ENCODE results near the gene XIRP2.

Gene XIRP2

GRCh38 chr2:166926657-166927056 lies 38.4 kb downstream of the XIRP2 start:
- H3K4me3 ChIP-seq (replicated peaks; ENCODE audit: low read depth, low read length) = no peak overlapping the region
- no peak for TF ChIP-seq CTCF (IDR thresholded peaks at IDR 0.05; ENCODE audit: low read depth, low read length, missing control alignments)
- DNase-seq (ENCODE audit: extremely low read depth, low read depth) = no peak

GRCh38 chr2:166932032-166932431 lies 43.8 kb downstream of the XIRP2 start:
- DNase-seq (ENCODE audit: extremely low read depth, low read depth) = no peak
- H3K4me3 ChIP-seq (replicated peaks; ENCODE audit: low read depth, low read length) = no peak overlapping the region
- no peak for TF ChIP-seq CTCF (IDR thresholded peaks at IDR 0.05; ENCODE audit: low read depth, low read length, missing control alignments)

- DNase-seq (ENCODE audit: extremely low read depth, low read depth) = no peak
- H3K4me3 ChIP-seq (replicated peaks; ENCODE audit: low read depth, low read length) = no peak overlapping the region
- TF ChIP-seq CTCF (IDR thresholded peaks at IDR 0.05; ENCODE audit: low read depth, low read length, missing control alignments) = no peak
These were observed 46.5 kb downstream of the XIRP2 start for GRCh38 chr2:166934817-166935216.

- no peak for DNase-seq (ENCODE audit: extremely low read depth, low read depth)
- no peak for TF ChIP-seq CTCF (IDR thresholded peaks at IDR 0.05; ENCODE audit: low read depth, low read length, missing control alignments)
- H3K4me3 ChIP-seq (replicated peaks; ENCODE audit: low read depth, low read length) = no peak overlapping the region
These were observed 54.1 kb downstream of the XIRP2 start for GRCh38 chr2:166942377-166942776.

GRCh38 chr2:166944909-166945308 lies 56.6 kb downstream of the XIRP2 start:
- no peak for DNase-seq (ENCODE audit: extremely low read depth, low read depth)
- no peak for TF ChIP-seq CTCF (IDR thresholded peaks at IDR 0.05; ENCODE audit: low read depth, low read length, missing control alignments)
- no peak overlapping the region for H3K4me3 ChIP-seq (replicated peaks; ENCODE audit: low read depth, low read length)

GRCh38 chr2:166957686-166958085 lies 69.4 kb downstream of the XIRP2 start:
- no peak for TF ChIP-seq CTCF (IDR thresholded peaks at IDR 0.05; ENCODE audit: low read depth, low read length, missing control alignments)
- DNase-seq (ENCODE audit: extremely low read depth, low read depth) = no peak
- no peak overlapping the region for H3K4me3 ChIP-seq (replicated peaks; ENCODE audit: low read depth, low read length)

- H3K4me3 ChIP-seq (replicated peaks; ENCODE audit: low read depth, low read length) = no peak overlapping the region
- no peak for DNase-seq (ENCODE audit: extremely low read depth, low read depth)
- TF ChIP-seq CTCF (IDR thresholded peaks at IDR 0.05; ENCODE audit: low read depth, low read length, missing control alignments) = no peak
These were observed 70.8 kb downstream of the XIRP2 start for GRCh38 chr2:166958986-166959481.

Data from HFF-Myc (cell line).